GM12872 (cell line): ENCODE results near the gene DCDC2C.
A peak's percentile ranks its signal among the peaks of the same experiment; 100 is the strongest.

Source experiments
- TF ChIP-seq, protein P1 (sequence below): IDR thresholded peaks from 3 replicates; pipeline ENCODE4 v1.5.1; 2011; ENCODE audit warnings: low read depth, mild to moderate bottlenecking, low read length, moderate library complexity; ENCODE audit not compliant: insufficient read depth

The DCDC2C gene

DNA sequence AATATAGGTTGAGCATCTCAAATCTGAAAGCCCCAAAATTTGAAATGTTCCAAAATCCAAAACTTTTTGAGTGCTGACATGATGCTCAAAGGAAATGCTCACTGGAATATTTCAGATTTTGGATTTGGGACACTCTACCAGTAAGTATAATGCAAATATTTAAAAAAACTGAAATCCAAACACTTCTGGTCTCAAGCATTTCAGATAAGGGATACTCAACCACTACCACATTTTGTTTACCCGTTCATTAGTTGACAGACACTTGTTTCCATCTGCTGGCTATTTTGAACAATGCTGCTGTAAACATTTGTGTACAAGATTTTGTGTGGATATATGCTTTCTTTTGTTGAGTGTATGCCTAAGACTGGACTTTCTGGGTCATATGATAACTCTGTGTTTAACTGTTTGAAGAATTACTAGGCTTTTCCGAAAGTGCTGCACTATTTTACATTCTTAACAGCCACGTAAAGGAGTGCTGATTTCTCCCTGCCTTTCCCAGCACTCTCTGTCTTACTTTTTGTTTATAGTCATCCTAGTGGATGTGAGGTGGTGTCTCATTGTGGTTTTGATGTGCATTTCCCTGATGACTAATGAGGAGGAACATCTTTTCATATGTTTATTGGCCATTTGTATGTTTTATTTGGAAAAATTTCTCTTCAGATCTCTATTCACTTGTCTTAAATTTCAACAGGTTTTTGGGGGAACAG lies 19.5 kb upstream of the DCDC2C start:
- TF ChIP-seq, protein P1, sequence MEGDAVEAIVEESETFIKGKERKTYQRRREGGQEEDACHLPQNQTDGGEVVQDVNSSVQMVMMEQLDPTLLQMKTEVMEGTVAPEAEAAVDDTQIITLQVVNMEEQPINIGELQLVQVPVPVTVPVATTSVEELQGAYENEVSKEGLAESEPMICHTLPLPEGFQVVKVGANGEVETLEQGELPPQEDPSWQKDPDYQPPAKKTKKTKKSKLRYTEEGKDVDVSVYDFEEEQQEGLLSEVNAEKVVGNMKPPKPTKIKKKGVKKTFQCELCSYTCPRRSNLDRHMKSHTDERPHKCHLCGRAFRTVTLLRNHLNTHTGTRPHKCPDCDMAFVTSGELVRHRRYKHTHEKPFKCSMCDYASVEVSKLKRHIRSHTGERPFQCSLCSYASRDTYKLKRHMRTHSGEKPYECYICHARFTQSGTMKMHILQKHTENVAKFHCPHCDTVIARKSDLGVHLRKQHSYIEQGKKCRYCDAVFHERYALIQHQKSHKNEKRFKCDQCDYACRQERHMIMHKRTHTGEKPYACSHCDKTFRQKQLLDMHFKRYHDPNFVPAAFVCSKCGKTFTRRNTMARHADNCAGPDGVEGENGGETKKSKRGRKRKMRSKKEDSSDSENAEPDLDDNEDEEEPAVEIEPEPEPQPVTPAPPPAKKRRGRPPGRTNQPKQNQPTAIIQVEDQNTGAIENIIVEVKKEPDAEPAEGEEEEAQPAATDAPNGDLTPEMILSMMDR = no peak

DNA sequence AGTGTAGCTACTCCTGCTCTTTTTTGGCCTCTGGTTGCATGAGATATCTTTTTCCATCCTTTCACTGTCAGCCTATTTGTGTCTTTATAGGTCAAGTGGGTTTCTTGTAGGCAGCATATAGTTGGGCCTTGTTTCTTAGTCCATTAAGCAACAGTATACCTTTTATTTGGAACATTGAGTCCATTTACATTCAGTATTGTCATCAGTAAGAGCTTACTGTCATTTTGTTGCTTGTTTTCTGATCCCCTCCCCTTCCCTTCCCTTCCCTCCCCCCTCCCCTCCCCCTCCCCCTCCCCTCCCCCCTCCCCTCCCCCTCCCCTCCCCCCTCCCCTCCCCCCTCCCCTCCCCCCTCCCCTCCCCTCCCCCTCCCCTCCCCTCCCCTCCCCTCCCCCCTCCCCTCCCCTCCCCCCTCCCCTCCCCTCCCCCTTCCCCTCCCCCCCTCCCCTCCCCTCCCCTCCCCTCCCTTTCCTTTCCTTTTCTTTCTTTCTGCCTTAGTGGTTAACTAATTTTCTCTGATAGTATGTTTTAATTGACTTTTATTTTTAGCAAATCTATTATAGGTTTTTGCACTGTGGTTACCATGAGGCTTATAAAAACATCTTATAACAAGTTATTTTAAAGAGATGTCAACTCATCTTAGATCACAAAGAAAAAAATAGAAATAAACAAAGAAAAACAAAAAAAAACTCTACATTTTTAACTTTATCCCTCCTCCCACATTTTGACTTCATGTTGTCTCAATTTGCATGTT lies 13.2 kb upstream of the DCDC2C start:
- TF ChIP-seq, protein P1 = no peak

DNA sequence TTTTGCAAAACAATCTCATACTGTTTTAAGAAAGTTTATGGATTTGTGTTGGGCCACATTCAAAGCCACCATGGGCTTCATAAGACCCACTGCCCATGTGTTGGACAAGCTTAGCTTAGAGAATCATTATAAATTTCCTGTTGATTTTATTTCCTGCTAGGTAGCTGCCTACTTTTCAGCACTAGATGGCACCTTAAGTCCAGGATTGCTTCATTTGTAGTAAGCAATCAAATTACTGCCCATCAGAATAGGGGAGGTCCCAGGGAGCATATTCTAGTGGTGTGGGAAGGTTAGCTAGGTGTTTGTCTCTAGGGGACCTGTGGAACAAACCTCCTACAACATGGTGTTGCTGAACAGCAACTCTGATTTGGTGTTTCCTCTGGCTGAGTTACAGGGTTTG lies 11.0 kb upstream of the DCDC2C start:
- TF ChIP-seq, protein P1 = 0 out of 3 replicates have a peak, but pooled peaks have one; percentile 20

DNA sequence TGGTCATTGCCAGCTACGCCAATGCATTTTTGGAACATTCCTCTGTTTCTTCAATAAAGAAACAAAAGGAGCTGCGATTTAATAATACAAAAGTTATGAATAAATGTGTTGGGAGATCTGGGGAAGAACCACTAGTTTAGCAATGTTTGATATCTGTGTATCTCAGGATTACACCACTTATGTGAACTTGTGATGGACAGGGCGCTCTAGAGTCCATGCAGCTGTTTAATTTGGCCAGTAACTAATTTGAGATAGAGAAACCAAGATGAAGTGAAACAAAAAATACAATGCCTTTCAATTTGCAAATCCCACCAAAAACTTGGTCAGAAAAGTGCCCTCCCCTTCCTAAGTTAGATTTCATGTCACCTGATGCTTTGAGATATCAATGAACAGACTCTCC lies 6.8 kb upstream of the DCDC2C start:
- TF ChIP-seq, protein P1 = no peak

DNA sequence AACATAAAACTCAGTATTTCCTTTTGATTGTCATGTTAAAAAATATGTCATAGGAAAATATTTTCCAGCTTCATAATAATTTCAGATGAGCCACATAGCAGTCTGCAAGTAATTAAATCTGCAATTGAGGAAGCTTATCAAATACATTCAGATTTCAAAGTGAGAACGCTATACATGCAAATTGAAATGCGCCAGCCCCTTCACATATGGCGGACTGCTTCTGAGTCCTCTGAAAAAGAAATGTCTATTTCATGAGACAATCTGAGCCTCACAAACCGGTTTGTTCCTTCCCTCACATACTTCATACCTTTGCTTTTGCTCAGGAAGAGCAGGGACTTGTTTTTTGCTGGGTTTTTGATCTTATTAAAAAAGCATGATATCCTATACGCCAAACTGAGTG lies 2.3 kb upstream of the DCDC2C start:
- TF ChIP-seq, protein P1 = no peak

DNA sequence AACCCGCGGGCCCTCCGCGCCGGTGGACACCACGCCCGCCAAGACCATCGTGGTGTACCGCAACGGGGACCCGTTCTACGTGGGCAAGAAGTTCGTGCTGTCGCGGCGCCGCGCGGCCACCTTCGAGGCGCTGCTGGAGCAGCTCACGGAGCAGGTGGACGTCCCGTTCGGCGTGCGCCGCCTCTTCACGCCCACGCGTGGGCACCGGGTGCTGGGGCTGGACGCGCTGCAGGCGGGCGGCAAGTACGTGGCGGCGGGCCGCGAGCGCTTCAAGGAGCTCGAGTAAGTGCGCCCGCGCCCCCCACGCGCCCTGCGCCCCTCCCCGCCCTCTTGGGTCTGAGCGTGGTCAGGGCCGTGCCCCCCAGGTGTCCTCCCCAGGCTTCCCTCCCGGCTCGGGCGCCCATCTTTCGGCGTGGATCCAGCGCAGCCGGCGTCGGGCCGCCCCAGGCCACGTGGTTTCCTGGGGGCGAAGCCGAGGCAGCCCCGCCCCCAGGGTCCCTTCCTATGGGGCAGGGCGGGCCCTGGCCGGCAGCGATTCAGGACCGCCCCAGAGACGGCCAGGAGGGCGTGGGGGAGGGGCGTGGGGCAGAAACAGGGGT lies 481 bp downstream of the DCDC2C start:
- TF ChIP-seq, protein P1 = no peak

DNA sequence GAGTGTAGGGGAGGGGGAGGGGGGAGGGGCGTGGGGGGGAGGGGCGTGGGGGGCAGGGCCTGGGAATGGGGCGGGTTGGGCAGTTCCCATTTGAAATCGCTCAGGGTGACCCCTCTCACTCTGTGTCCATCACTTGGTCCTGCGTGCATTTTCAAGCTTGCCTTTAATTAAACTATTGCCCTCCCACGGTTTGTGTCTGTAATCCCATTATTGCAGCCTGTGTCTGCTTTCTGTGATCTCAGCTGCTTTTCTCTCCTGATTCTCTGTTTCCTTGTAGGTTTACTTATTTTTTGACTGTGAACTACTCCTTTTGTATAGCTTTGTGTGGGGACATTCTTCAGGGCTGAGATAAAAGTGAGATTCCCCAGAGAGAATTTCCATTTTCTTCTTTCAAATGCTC lies 1.3 kb downstream of the DCDC2C start:
- TF ChIP-seq, protein P1 = no peak
